Activated T-helper 1 cell treated with anti-CD3 and anti-CD28 coated beads, Interleukin-12 subunit alpha, Interleukin-12 subunit beta, Interleukin-2, Interleukin-4 antibody, amounts not matched to agents 30 ng/mL and 10 ng/mL and 1 ng/mL, durations not matched to agents 14 hours and 24 hours and 36 hours (primary cell): ENCODE results near the gene OTOS. TPM values are rescaled to one million over a fixed set of nuclear protein-coding genes. Genes with fewer than 3 reads are reported as not detected.

Experiments used
- DNase-seq: peaks from one replicate; pipeline ENCODE4 v3.0.0; 2021; ENCODE audit warnings: low spot score
- H3K27ac Mint-ChIP-seq: one replicate; pipeline ENCODE4 v1.8.0; 2021; ENCODE audit warnings: mild to moderate bottlenecking, mixed read lengths
- H3K27me3 Mint-ChIP-seq: one replicate; pipeline ENCODE4 v1.8.0; 2022; ENCODE audit warnings: mild to moderate bottlenecking, moderate library complexity, mixed read lengths; ENCODE audit not compliant: insufficient read depth
- H3K36me3 Mint-ChIP-seq: one replicate; pipeline ENCODE4 v1.8.0; 2021; ENCODE audit warnings: low read depth, mixed read lengths
- H3K4me1 Mint-ChIP-seq: one replicate; pipeline ENCODE4 v1.8.0; 2021; ENCODE audit warnings: low read depth, mixed read lengths
- H3K4me3 Mint-ChIP-seq: one replicate; pipeline ENCODE4 v1.8.0; 2021; ENCODE audit warnings: mild to moderate bottlenecking, moderate library complexity, mixed read lengths
- H3K9me3 Mint-ChIP-seq: one replicate; pipeline ENCODE4 v1.8.0; 2021; ENCODE audit warnings: mixed read lengths
- intact Hi-C: fragments of 100-400 bp; cut with micrococcal nuclease; formaldehyde crosslinking; loops from one replicate; pipeline ENCODE4 v1.15.1; 2024
- total RNA-seq: library from RNA; stranded (reverse); gene quantifications from 2 replicates; pipeline ENCODE4 v1.2.3, GENCODE V29; 2022

OTOS gene
- total RNA-seq, 1 donor from 2014 or later = not detected

GRCh38 chr2:240174496-240174895 is 34.0 kb upstream of the OTOS start:
- H3K27ac Mint-ChIP-seq = no peak overlapping the region
- DNase-seq = no peak
- H3K4me3 Mint-ChIP-seq = no peak overlapping the region
- H3K27me3 Mint-ChIP-seq = peaks cover 14% of the 10 kb centered on the region
- H3K9me3 Mint-ChIP-seq = no peaks in the 10 kb centered on the region
- H3K4me1 Mint-ChIP-seq = no peaks in the 10 kb centered on the region
- no peaks in the 10 kb centered on the region for H3K36me3 Mint-ChIP-seq
- intact Hi-C loops = no loop called here

GRCh38 chr2:240172071-240172895 is 31.8 kb upstream of the OTOS start:
- H3K9me3 Mint-ChIP-seq = no peaks in the 10 kb centered on the region
- DNase-seq = no peak
- no peaks in the 10 kb centered on the region for H3K36me3 Mint-ChIP-seq
- peaks cover 14% of the 10 kb centered on the region for H3K27me3 Mint-ChIP-seq
- H3K4me3 Mint-ChIP-seq = no peak overlapping the region
- no peaks in the 10 kb centered on the region for H3K4me1 Mint-ChIP-seq
- intact Hi-C loops = no loop called here
- H3K27ac Mint-ChIP-seq = no peak overlapping the region

GRCh38 chr2:240170883-240171282 is 30.4 kb upstream of the OTOS start:
- Mint-ChIP-seq H3K4me1 (no peaks in the 10 kb centered on the region), H3K9me3 (no peaks in the 10 kb centered on the region), H3K27ac (no peak overlapping the region), H3K27me3 (peaks cover 13% of the 10 kb centered on the region), H3K4me3 (no peak overlapping the region), H3K36me3 (no peaks in the 10 kb centered on the region)
- intact Hi-C loops = no loop called here
- DNase-seq = no peak

DNA sequence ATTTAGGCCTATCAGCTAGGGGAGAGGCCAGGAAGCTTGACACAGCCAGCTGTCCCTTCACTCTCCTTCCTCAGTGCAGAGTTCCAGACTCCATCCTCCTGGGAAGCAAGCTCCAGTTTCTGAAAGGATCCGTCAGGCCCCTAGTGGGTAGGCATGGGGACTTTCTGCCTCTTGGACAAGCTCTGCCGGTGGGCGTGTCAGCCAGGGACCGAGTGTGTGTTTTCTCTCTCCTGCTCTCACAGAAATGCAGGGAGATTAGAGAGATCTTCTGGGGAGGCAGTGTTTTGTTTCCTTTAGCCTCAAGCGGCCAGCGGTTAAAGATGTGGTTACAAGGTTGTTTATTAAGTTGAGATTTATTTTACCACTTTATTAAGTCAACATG is 29.9 kb upstream of the OTOS start:
- H3K4me1 Mint-ChIP-seq = no peaks in the 10 kb centered on the region

GRCh38 chr2:240169486-240170353 is 29.3 kb upstream of the OTOS start:
- no peaks in the 10 kb centered on the region for H3K36me3 Mint-ChIP-seq
- intact Hi-C loops = no loop called here
- no peak for DNase-seq
- no peak overlapping the region for H3K27ac Mint-ChIP-seq
- no peak overlapping the region for H3K4me3 Mint-ChIP-seq
- H3K27me3 Mint-ChIP-seq = peaks cover 7% of the 10 kb centered on the region
- peaks cover under 1% of the 10 kb centered on the region for H3K9me3 Mint-ChIP-seq
- H3K4me1 Mint-ChIP-seq = no peaks in the 10 kb centered on the region

More for the DNA sequence above, 29.9 kb upstream of the OTOS start:
- no peak overlapping the region for H3K27ac Mint-ChIP-seq
- intact Hi-C loops = no loop called here
- H3K9me3 Mint-ChIP-seq = no peaks in the 10 kb centered on the region
- no peak for DNase-seq
- H3K36me3 Mint-ChIP-seq = no peaks in the 10 kb centered on the region
- H3K27me3 Mint-ChIP-seq = peaks cover 8% of the 10 kb centered on the region
- no peak overlapping the region for H3K4me3 Mint-ChIP-seq

- peaks cover 10% of the 10 kb centered on the region for H3K9me3 Mint-ChIP-seq
- intact Hi-C loops = no loop called here
- peaks cover 2% of the 10 kb centered on the region for H3K27me3 Mint-ChIP-seq
- no peaks in the 10 kb centered on the region for H3K36me3 Mint-ChIP-seq
- no peak for DNase-seq
- H3K4me3 Mint-ChIP-seq = no peak overlapping the region
- H3K4me1 Mint-ChIP-seq = no peaks in the 10 kb centered on the region
- no peak overlapping the region for H3K27ac Mint-ChIP-seq
Observed at GRCh38 chr2:240168546-240169361, 28.3 kb upstream of the OTOS start.

GRCh38 chr2:240168041-240168440 is 27.6 kb upstream of the OTOS start:
- no peak overlapping the region for H3K27ac Mint-ChIP-seq
- H3K9me3 Mint-ChIP-seq = peaks cover 12% of the 10 kb centered on the region

DNA sequence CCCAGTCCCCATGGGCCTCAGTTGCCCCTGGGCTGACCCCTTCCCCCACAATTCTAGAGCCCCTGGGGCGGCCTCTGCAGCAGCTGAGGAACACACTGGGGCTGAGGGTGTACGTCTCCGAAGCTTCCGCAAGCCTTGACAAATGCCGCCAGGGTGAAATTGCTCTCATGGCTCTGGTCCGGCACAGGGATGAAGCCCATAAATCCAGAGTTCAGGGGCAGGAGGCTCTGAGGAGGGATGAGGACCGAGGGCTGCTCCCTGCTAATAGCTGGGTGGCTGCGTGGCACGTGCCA is 27.1 kb upstream of the OTOS start:
- no peak for DNase-seq
- Mint-ChIP-seq H3K36me3 (no peaks in the 10 kb centered on the region), H3K4me1 (no peaks in the 10 kb centered on the region), H3K4me3 (no peak overlapping the region), H3K9me3 (peaks cover 12% of the 10 kb centered on the region), H3K27ac (no peak overlapping the region), H3K27me3 (no peaks in the 10 kb centered on the region)
- intact Hi-C loops = no loop called here

More at GRCh38 chr2:240168041-240168440, 27.6 kb upstream of the OTOS start:
- no peaks in the 10 kb centered on the region for H3K27me3 Mint-ChIP-seq
- intact Hi-C loops = no loop called here
- no peaks in the 10 kb centered on the region for H3K36me3 Mint-ChIP-seq
- H3K4me3 Mint-ChIP-seq = no peak overlapping the region
- H3K4me1 Mint-ChIP-seq = no peaks in the 10 kb centered on the region
- no peak for DNase-seq

- no peak for DNase-seq
- H3K36me3 Mint-ChIP-seq = no peaks in the 10 kb centered on the region
- H3K9me3 Mint-ChIP-seq = peaks cover 12% of the 10 kb centered on the region
- no peaks in the 10 kb centered on the region for H3K27me3 Mint-ChIP-seq
- no peak overlapping the region for H3K27ac Mint-ChIP-seq
- no peak overlapping the region for H3K4me3 Mint-ChIP-seq
- no peaks in the 10 kb centered on the region for H3K4me1 Mint-ChIP-seq
- intact Hi-C loops = no loop called here
Observed at GRCh38 chr2:240166761-240167587, 26.5 kb upstream of the OTOS start.

GRCh38 chr2:240166191-240166590 is 25.7 kb upstream of the OTOS start:
- intact Hi-C loops = no loop called here
- Mint-ChIP-seq H3K9me3 (peaks cover 12% of the 10 kb centered on the region), H3K27me3 (no peaks in the 10 kb centered on the region), H3K27ac (no peak overlapping the region), H3K4me3 (no peak overlapping the region), H3K36me3 (no peaks in the 10 kb centered on the region), H3K4me1 (no peaks in the 10 kb centered on the region)
- DNase-seq = no peak

DNA sequence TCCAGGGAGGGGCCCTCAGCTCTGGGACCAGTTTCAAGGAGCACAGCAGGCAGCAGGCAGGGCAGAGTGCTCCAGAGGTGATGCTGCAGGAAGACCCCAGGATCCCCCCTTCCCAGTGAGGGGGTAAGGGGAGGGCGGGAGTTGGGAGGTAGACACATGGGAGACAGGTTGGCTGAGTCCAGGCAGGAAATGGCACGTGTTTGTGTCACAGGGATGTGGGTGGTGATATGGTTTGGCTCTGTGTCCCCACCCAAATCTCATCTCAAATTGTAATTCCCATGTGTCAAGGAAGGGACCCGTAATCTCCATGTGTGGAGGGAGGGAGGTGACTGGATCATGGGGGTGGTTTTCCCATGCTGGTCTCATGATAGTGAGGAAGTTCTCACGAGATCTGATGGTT is 25.2 kb upstream of the OTOS start:
- no peaks in the 10 kb centered on the region for H3K36me3 Mint-ChIP-seq
- no peak overlapping the region for H3K4me3 Mint-ChIP-seq
- intact Hi-C loops = no loop called here
- H3K4me1 Mint-ChIP-seq = no peaks in the 10 kb centered on the region
- H3K27me3 Mint-ChIP-seq = no peaks in the 10 kb centered on the region
- H3K9me3 Mint-ChIP-seq = peaks cover 12% of the 10 kb centered on the region
- DNase-seq = no peak
- H3K27ac Mint-ChIP-seq = no peak overlapping the region

- intact Hi-C loops = no loop called here
- Mint-ChIP-seq H3K4me1 (no peaks in the 10 kb centered on the region), H3K4me3 (no peak overlapping the region), H3K9me3 (peaks cover 12% of the 10 kb centered on the region), H3K36me3 (no peaks in the 10 kb centered on the region), H3K27me3 (no peaks in the 10 kb centered on the region), H3K27ac (no peak overlapping the region)
- DNase-seq = no peak
Observed at GRCh38 chr2:240165034-240165433, 24.6 kb upstream of the OTOS start.
